ENCODE data around the gene LRMDA.

Gene LRMDA

GRCh38 chr10:75492173-75492925 is 60.9 kb downstream of the LRMDA start:
- Mint-ChIP-seq H3K4me3 (no peak overlapping the region), H3K4me1 (no peaks in the 10 kb centered on the region), H3K27me3 (peaks cover 6% of the 10 kb centered on the region), H3K9me3 (no peaks in the 10 kb centered on the region), H3K27ac (no peak overlapping the region)
- DNase-seq (no peak), ATAC-seq (no peak)

- Mint-ChIP-seq H3K4me3 (no peak overlapping the region), H3K27ac (no peak overlapping the region), H3K4me1 (no peaks in the 10 kb centered on the region), H3K9me3 (no peaks in the 10 kb centered on the region), H3K27me3 (no peaks in the 10 kb centered on the region)
- ATAC-seq, result no peak
- DNase-seq, result no peak
Measured at GRCh38 chr10:75493464-75493863, 62.0 kb downstream of the LRMDA start.

- ATAC-seq (no peak), DNase-seq (no peak)
- H3K9me3 Mint-ChIP-seq, result no peaks in the 10 kb centered on the region
- no peaks in the 10 kb centered on the region for H3K4me1 Mint-ChIP-seq
- H3K4me3 Mint-ChIP-seq, result no peak overlapping the region
- H3K27me3 Mint-ChIP-seq, result peaks cover 6% of the 10 kb centered on the region
- no peak overlapping the region for H3K27ac Mint-ChIP-seq
Measured at GRCh38 chr10:75495434-75496190, 64.2 kb downstream of the LRMDA start.

- no peak overlapping the region for H3K4me3 Mint-ChIP-seq
- H3K4me1 Mint-ChIP-seq, result no peaks in the 10 kb centered on the region
- no peak for DNase-seq
- peaks cover 6% of the 10 kb centered on the region for H3K27me3 Mint-ChIP-seq
- no peak for ATAC-seq
- no peak overlapping the region for H3K27ac Mint-ChIP-seq
- H3K9me3 Mint-ChIP-seq, result no peaks in the 10 kb centered on the region
Measured at GRCh38 chr10:75496191-75496567, 64.8 kb downstream of the LRMDA start.

- H3K4me3 Mint-ChIP-seq, result no peak overlapping the region
- H3K4me1 Mint-ChIP-seq, result no peaks in the 10 kb centered on the region
- ATAC-seq (no peak), DNase-seq (no peak)
- H3K27me3 Mint-ChIP-seq, result peaks cover 6% of the 10 kb centered on the region
- no peak overlapping the region for H3K27ac Mint-ChIP-seq
- no peaks in the 10 kb centered on the region for H3K9me3 Mint-ChIP-seq
Measured at GRCh38 chr10:75497997-75498883, 66.8 kb downstream of the LRMDA start.

- Mint-ChIP-seq H3K27ac (no peak overlapping the region), H3K4me3 (no peak overlapping the region), H3K4me1 (no peaks in the 10 kb centered on the region), H3K27me3 (peaks cover 6% of the 10 kb centered on the region), H3K9me3 (no peaks in the 10 kb centered on the region)
- DNase-seq (no peak), ATAC-seq (no peak)
Measured at GRCh38 chr10:75498884-75499350, 67.5 kb downstream of the LRMDA start.

GRCh38 chr10:75499556-75500160 is 68.2 kb downstream of the LRMDA start:
- Mint-ChIP-seq H3K27me3 (peaks cover 6% of the 10 kb centered on the region), H3K4me1 (no peaks in the 10 kb centered on the region), H3K4me3 (no peak overlapping the region), H3K9me3 (no peaks in the 10 kb centered on the region), H3K27ac (no peak overlapping the region)
- DNase-seq (no peak), ATAC-seq (peak; percentile 39)

GRCh38 chr10:75502389-75502788 is 71.0 kb downstream of the LRMDA start:
- Mint-ChIP-seq H3K27ac (no peak overlapping the region), H3K4me1 (no peaks in the 10 kb centered on the region), H3K27me3 (peaks cover 11% of the 10 kb centered on the region), H3K4me3 (no peak overlapping the region), H3K9me3 (no peaks in the 10 kb centered on the region)
- no peak for DNase-seq
- ATAC-seq, result no peak

GRCh38 chr10:75502838-75503237 is 71.4 kb downstream of the LRMDA start:
- DNase-seq, result no peak
- Mint-ChIP-seq H3K27ac (no peak overlapping the region), H3K4me3 (no peak overlapping the region), H3K9me3 (no peaks in the 10 kb centered on the region), H3K27me3 (peaks cover 11% of the 10 kb centered on the region), H3K4me1 (no peaks in the 10 kb centered on the region)
- ATAC-seq, result no peak

GRCh38 chr10:75505293-75505692 is 73.9 kb downstream of the LRMDA start:
- Mint-ChIP-seq H3K4me3 (no peak overlapping the region), H3K27me3 (peaks cover 5% of the 10 kb centered on the region), H3K4me1 (peaks cover 6% of the 10 kb centered on the region), H3K9me3 (no peaks in the 10 kb centered on the region), H3K27ac (no peak overlapping the region)
- DNase-seq, result no peak
- ATAC-seq, result no peak

- Mint-ChIP-seq H3K4me1 (peaks cover 6% of the 10 kb centered on the region), H3K4me3 (no peak overlapping the region), H3K9me3 (no peaks in the 10 kb centered on the region), H3K27ac (no peak overlapping the region), H3K27me3 (peaks cover 5% of the 10 kb centered on the region)
- ATAC-seq, result no peak
- no peak for DNase-seq
Measured at GRCh38 chr10:75505840-75506506, 74.5 kb downstream of the LRMDA start.

- H3K27me3 Mint-ChIP-seq, result peaks cover 5% of the 10 kb centered on the region
- H3K27ac Mint-ChIP-seq, result peak overlapping the region in 1 of 2 donors; percentile 64
- peaks cover 6% of the 10 kb centered on the region for H3K4me1 Mint-ChIP-seq
- ATAC-seq (no peak), DNase-seq (no peak)
- no peaks in the 10 kb centered on the region for H3K9me3 Mint-ChIP-seq
- H3K4me3 Mint-ChIP-seq, result no peak overlapping the region
Measured at GRCh38 chr10:75506930-75507329, 75.5 kb downstream of the LRMDA start.

GRCh38 chr10:75507469-75507868 is 76.0 kb downstream of the LRMDA start:
- Mint-ChIP-seq H3K27ac (no peak overlapping the region), H3K4me1 (peaks cover 6% of the 10 kb centered on the region), H3K9me3 (no peaks in the 10 kb centered on the region), H3K4me3 (no peak overlapping the region), H3K27me3 (peaks cover 10% of the 10 kb centered on the region)
- ATAC-seq (no peak), DNase-seq (no peak)

- no peak for ATAC-seq
- H3K4me1 Mint-ChIP-seq, result peaks cover 6% of the 10 kb centered on the region
- no peak overlapping the region for H3K4me3 Mint-ChIP-seq
- no peaks in the 10 kb centered on the region for H3K9me3 Mint-ChIP-seq
- H3K27me3 Mint-ChIP-seq, result peaks cover 15% of the 10 kb centered on the region
- H3K27ac Mint-ChIP-seq, result no peak overlapping the region
- no peak for DNase-seq
Measured at GRCh38 chr10:75508239-75508813, 76.9 kb downstream of the LRMDA start.

All from stimulated activated naive CD8-positive, alpha-beta T cell treated with anti-CD3 and anti-CD28 coated beads, Interleukin-15, amount 100 ng/mL, for 72 hours (primary cell).